Measurements from ENCODE around the gene CENPO.
"Not testable (repeated sequence)": the region's sequence is repeated elsewhere in the genome, so short reads cannot be mapped to it uniquely, and the experiment has no call there.

The CENPO gene

DNA sequence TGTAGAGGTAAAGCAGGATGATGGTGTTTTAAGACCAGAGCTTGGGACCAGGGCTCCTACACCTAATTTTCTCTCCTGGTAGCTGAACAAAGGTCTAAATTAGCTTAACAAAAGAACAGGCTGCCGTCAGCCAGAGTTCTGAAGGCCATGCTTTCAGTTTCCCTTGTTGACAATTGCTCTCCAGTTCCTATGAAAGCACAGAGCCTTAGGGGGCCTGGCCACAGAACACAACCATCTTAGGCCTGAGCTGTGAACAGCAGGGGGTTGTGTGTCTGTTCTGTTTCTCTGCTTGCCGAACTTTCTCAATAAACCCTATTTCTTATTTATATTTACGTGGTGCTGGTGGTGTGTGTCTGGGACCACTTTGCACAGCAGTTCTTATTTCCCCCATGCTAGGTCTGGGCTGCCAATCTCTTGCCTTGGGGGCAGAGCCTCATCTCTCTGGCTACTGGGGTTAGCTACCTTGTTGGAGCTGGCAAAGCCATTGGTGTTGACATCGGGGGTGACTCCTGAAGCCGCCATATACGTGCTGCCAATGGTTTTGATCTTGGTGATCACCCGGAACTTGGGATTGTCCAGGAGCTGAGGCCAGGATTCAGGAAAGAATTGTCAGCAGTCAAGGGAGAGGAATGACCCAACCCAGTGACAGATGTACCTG lies 29.0 kb downstream of the CENPO start:
- in situ Hi-C loops (cut with MboI; ENCODE audit: low sequenced_read_pairs) = loop anchor here (10.0 kb wide), 1 partner anchor 407 kb away; no protein-coding TSS in a partner anchor

GRCh38 chr2:24824071-24824588 lies 30.9 kb downstream of the CENPO start:
- in situ Hi-C loops (cut with MboI; ENCODE audit: low sequenced_read_pairs) = loop anchor here (10.0 kb wide), 1 partner anchor 409 kb away; no protein-coding TSS in a partner anchor

GRCh38 chr2:24824966-24825882 lies 32.0 kb downstream of the CENPO start:
- in situ Hi-C loops (cut with MboI; ENCODE audit: low sequenced_read_pairs) = loop anchor here (10.0 kb wide), 1 partner anchor 410 kb away; no protein-coding TSS in a partner anchor

DNA sequence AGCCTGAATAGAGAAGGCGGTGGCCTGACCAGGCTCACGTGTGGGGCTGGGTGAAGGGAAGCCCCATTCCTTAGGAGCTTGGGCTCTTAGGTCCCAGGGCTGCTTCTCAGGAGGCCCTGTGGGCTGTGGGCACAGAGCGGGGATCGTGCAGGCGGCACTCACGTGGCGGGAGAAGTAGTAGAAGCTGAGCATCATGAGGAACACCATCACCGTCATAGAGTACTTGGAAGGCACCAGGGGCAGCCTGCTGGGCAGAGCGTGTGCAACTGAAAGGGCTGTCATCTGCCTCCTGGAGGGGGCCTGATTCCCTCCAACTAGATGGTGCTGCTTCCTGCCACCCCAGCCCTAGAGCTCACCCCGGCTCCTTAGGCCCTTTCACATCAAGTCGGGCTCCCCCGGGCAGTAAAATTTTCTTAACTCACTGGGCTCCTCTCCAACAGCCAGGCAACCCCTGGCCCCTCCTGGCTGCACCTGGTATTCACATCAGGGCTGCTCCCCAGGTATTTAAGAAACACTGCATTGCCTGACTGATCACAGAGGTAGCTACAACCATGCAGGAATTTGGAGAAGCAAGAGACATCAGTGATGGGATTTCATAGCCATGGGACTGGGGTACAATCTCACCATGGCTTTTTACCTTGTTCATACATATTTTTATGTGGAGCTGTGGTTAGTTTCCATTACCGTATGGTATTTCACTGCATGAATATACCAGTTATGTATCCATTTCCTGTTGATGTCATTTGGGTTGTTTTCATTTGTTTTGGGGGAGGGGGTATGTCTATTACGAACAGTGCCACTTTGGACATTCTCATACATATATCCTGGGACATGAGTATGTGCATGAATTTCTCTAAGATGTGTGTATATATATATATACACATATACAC lies 32.9 kb downstream of the CENPO start:
- in situ Hi-C loops (cut with MboI; ENCODE audit: low sequenced_read_pairs) = loop anchor here (10.0 kb wide), 1 partner anchor 411 kb away; no protein-coding TSS in a partner anchor

DNA sequence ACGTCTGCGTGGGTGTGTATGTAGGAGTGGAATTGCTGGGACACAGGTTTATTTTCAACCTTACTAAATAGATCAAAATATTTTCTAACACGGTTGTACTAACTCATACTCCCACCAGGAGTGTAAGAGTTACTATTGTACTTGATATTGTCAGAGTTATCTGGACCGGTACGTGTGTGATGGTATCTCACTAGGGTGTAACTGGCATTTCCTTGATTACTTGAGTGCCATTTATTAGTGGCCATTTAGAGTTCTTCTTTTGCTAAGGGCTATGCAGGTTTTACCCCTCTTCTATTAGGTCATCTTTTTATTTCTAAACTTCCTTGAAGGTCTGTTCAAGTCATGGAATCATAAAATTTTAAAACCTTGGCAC lies 33.5 kb downstream of the CENPO start:
- in situ Hi-C loops (cut with MboI; ENCODE audit: low sequenced_read_pairs) = loop anchor here (10.0 kb wide), 1 partner anchor 412 kb away; no protein-coding TSS in a partner anchor

- in situ Hi-C loops (cut with MboI; ENCODE audit: low sequenced_read_pairs) = loop anchor here (10.0 kb wide), 1 partner anchor 413 kb away; no protein-coding TSS in a partner anchor
These were observed 34.4 kb downstream of the CENPO start for GRCh38 chr2:24827321-24828237.

DNA sequence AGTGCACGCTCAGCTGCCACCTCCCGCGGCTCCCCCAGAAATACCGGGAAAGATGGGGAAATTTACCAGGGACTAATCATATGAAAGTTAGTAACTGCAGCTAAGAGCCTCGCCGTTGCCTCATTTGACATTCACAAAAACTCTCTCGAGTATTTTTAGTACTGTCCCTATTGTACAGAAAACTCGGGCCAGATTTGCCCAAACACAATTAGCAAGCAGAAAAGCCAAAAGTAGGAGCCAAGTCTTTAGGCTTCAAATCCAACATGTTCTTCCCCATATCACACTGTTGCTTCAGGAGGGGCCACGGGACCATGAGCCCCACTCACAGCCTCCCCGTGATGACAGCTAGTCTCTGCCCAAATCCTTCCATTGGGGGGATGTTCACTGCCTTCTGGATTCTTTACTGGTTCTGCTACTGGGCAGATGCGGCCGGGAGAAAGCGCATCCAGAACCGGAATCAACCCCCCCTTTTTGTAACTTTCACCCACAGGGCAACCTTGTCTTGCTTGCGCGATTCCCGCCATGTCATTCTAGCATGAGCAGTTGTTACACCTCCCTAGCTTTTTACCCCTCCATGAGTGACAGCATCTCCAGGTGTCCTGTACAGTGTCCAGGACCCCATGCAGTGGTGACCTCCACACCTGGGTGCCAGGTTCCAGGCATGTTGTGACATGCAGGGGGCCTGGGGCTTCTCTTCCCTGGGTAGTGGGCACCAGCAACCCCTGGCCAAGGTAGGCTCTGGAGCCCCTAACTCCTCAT lies 35.2 kb downstream of the CENPO start:
- in situ Hi-C loops (cut with MboI; ENCODE audit: low sequenced_read_pairs) = loop anchor here (10.0 kb wide), 1 partner anchor 414 kb away; no protein-coding TSS in a partner anchor

GRCh38 chr2:24830351-24830750 lies 37.1 kb downstream of the CENPO start:
- in situ Hi-C loops (cut with MboI; ENCODE audit: low sequenced_read_pairs) = no loop called here

DNA sequence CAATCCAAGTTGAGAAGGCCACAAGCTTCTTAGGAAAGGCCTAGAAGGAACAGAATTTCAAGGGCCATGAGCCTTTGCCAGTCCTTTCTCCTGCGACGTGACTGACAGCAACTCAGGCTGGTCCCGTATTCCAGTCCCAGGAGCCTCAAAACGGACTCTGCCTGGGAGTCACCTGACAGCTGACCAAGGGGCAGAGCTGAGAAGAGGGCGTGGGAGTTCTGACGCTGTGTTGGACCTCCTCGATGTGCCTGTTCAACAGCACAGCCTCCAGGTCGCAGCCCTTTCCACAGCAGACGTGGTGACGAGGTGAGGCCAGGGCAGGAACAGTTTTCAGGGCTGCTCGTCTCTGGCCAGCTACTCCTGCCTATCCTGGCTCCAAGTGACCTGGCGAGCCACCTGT lies 37.6 kb downstream of the CENPO start:
- in situ Hi-C loops (cut with MboI; ENCODE audit: low sequenced_read_pairs) = no loop called here

- in situ Hi-C loops (cut with MboI; ENCODE audit: low sequenced_read_pairs) = no loop called here
These were observed 38.2 kb downstream of the CENPO start for GRCh38 chr2:24831221-24832072.

GRCh38 chr2:24832073-24832461 lies 38.8 kb downstream of the CENPO start:
- in situ Hi-C loops (cut with MboI; ENCODE audit: low sequenced_read_pairs) = no loop called here

DNA sequence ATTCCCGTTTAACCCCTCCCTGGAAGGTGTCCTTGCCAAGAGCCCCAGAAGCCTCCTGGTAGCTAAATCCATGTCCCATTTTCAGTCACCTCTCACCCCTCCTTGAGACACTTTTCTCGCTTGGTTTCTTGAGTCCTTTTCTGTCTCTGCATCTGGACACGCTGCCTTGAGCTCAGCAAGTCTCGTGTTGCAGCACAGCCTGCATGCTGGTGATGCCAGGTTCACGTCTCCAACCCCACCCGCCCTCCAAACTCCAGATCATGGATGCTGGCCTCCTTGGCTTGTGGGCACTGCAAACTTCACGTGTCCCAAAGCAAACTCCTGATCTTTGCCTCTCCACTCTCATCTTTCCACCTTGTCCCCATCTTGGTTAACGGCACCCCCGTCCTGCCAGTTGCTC lies 39.3 kb downstream of the CENPO start:
- in situ Hi-C loops (cut with MboI; ENCODE audit: low sequenced_read_pairs) = no loop called here

GRCh38 chr2:24832931-24833701 lies 39.9 kb downstream of the CENPO start:
- in situ Hi-C loops (cut with MboI; ENCODE audit: low sequenced_read_pairs) = no loop called here

DNA sequence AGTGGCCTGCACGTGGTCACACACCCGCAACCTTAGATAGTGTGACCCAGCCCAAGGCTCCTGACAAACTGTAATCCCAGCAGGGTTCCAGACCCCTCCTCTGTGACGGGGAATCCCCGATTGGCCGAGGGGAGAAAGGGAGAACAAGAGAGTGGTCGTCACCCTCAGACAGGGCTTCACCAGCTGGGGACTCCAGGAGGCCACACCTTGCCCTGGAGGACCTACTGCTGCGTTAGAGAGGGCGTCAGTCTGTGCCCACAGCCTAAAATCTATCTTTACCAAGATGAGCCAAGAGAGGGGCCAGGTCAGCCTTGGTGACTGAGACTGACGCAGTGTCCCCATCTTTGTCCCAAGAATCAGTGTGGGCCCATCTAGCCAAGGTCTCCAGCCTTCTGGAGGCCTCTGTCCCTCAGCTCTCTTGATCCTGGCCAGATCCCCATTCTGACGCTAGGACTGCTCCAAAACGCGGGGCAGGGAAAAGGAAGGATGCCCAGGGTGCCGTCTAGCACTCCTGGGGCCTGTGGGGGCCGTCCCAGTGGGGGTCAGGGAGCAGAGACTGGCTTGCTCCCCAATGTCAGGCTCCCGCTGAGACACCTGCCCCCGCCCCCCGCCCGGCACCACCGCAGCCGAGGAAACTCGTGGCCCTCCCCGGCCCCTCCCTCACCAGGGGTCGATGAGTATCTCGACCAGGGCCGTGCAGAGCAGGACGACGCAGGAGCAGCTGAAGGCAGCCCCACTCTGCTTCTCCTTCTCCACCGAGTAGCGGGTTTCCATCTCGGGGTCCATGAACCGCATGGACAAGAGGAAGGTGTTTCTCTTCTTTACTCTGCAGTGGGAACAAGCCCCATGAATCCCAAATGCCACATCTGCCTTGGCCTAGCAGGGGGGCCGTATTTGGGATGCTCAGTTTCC lies 40.9 kb downstream of the CENPO start:
- in situ Hi-C loops (cut with MboI; ENCODE audit: low sequenced_read_pairs) = no loop called here

DNA sequence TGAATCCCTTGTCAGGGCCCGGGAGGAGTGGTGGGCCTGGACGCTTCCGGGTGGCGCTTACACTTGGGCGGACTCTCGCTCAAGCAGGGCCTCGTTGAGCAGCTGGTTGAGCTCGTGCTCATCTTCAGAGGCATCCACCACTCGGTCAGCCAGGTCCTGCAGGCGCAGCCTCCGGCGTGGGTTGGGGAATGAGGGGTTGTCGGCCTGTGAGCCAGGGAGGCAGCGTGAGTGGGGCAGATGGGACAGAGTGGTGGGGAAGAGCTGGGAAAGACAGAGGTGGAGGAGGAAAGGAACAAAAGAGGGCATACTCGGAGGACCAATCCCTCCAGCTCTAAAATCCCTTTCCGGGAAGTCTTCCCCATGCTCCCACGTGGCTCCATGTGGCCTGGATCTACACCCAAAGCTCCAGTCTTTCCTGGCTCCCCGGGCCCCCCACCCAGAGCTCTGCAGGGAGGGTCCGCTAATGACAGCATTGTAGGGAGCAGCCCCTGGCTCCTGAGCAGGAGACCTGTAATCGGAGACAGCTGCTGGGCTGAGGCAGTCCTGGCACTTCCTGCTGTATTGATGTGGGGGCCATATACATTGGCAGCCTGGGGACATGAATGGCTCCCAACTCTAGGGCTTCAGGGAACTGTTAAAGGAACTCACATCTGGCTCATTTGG lies 41.6 kb downstream of the CENPO start:
- in situ Hi-C loops (cut with MboI; ENCODE audit: low sequenced_read_pairs) = no loop called here

- in situ Hi-C loops (cut with MboI; ENCODE audit: low sequenced_read_pairs) = not testable (repeated sequence)
These were observed 42.2 kb downstream of the CENPO start for GRCh38 chr2:24835411-24835810.

All from HL-60/S4 treated with retinoic acid at 250 ng/mL for 4 days and 3 days (cell line).